C4-2B (cell line): ENCODE results near the gene AHRR.

Experiments used
- ZFX ChIP-seq: fragments of 450-650 bp; IDR thresholded peaks from 2 replicates; pipeline ENCODE4 v1.6.1; 2017
- TF ChIP-seq, protein P1 (sequence below): fragments of 450-650 bp; conservative IDR thresholded peaks from 2 replicates; pipeline ENCODE4 v1.5.1; 2017; ENCODE audit warnings: mild to moderate bottlenecking

DNA sequence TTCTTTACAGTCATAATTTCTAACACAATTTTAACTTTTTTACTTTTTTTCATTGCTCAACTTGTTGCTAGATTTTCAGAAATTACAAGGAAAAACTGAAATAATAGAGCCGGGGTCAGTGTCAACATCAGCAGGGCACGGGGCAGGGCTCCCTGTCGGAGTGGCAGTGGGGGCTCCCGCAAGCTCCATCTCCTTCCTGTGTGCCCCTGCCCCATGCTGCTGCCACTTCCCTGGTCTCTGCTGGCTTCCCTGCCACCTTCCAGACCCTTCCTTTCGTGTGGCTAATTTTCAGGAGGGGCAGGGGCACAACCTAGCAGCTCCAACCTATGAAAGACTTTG lies 120.5 kb downstream of the AHRR start:
- TF ChIP-seq, protein P1, sequence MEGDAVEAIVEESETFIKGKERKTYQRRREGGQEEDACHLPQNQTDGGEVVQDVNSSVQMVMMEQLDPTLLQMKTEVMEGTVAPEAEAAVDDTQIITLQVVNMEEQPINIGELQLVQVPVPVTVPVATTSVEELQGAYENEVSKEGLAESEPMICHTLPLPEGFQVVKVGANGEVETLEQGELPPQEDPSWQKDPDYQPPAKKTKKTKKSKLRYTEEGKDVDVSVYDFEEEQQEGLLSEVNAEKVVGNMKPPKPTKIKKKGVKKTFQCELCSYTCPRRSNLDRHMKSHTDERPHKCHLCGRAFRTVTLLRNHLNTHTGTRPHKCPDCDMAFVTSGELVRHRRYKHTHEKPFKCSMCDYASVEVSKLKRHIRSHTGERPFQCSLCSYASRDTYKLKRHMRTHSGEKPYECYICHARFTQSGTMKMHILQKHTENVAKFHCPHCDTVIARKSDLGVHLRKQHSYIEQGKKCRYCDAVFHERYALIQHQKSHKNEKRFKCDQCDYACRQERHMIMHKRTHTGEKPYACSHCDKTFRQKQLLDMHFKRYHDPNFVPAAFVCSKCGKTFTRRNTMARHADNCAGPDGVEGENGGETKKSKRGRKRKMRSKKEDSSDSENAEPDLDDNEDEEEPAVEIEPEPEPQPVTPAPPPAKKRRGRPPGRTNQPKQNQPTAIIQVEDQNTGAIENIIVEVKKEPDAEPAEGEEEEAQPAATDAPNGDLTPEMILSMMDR, result no peak
- no peak for TF ChIP-seq ZFX
